Heart right ventricle (tissue), 16 donors: ENCODE data around the gene RPL32. TPM values are rescaled to one million over a fixed set of nuclear protein-coding genes. Genes with fewer than 3 reads are reported as not detected.

Experiments
- ATAC-seq, 8 donors: fragments of 200-7000 bp; cut with Tn5 transposase; one replicate each; pipeline ENCODE4 v1.9.1; 2020; ENCODE audit warnings: mild to moderate bottlenecking in 8 of 8, moderate library complexity in 8 of 8, moderate number of reproducible peaks in 1 of 8
- DNase-seq, 2 donors: peaks; one replicate each; pipeline ENCODE4 v3.0.0-alpha.2; 2020
- H3K27ac ChIP-seq, 10 donors: fragments of 200-600 bp; sonication (generic) in 2 of 10; one replicate each; pipeline versions ENCODE4 v1.5.0 to v1.8.0; 2020 to 2022; ENCODE audit warnings: mild to moderate bottlenecking in 3 of 10
- H3K27me3 ChIP-seq, 7 donors: fragments of 200-600 bp; one replicate each; pipeline ENCODE4 v1.8.0; 2021 to 2022; ENCODE audit warnings: mild to moderate bottlenecking in 2 of 7
- H3K36me3 ChIP-seq, 9 donors: fragments of 200-600 bp; sonication (generic) in 1 of 9; one replicate each; pipeline versions ENCODE4 v1.5.0 to v1.8.0; 2020 to 2022; ENCODE audit warnings: mild to moderate bottlenecking in 2 of 9
- H3K4me1 ChIP-seq, 9 donors: fragments of 200-600 bp; sonication (generic) in 1 of 9; one replicate each; pipeline versions ENCODE4 v1.5.0 to v1.8.0; 2020 to 2022; ENCODE audit warnings: mild to moderate bottlenecking in 4 of 9
- H3K4me3 ChIP-seq, 10 donors: fragments of 200-600 bp; sonication (generic) in 2 of 10; one replicate each; pipeline versions ENCODE4 v1.5.0 to v1.8.0; 2020 to 2022; ENCODE audit warnings: mild to moderate bottlenecking in 7 of 10, moderate library complexity in 2 of 10
- H3K9me3 ChIP-seq, 11 donors: fragments of 200-600 bp in 10 of 11; sonication (generic) in 2 of 11; one replicate each; pipeline versions ENCODE4 v1.5.0 to v1.8.0; 2013 to 2022; ENCODE audit warnings: mild to moderate bottlenecking in 2 of 11, control low read depth in 1 of 11, moderate library complexity in 1 of 11
- WGBS, 2 donors: extraction: QIAGEN DNeasy Blood & Tissue Kit; methylation state at CpG; one replicate each; pipeline ENCODE4 v1.1.7; 2013; ENCODE audit warnings: inconsistent platforms in 1 of 2; 5-methylcytosine and 5-hydroxymethylcytosine counted together
- intact Hi-C, 10 donors: fragments of 100-400 bp; cut with DNase I; formaldehyde crosslinking; loops; one replicate each; pipeline versions ENCODE4 v1.11.1 to v1.14.2; 2022
- polyA plus RNA-seq, 2 donors: library from polyadenylated mRNA; stranded (reverse); fragments of 200-250 nt; gene quantifications; one replicate each; pipeline ENCODE4 v1.2.3, GENCODE V29; 2013
- total RNA-seq, 10 donors: library from RNA; stranded (reverse); fragmentation: NEBNext Ultra II Directional in 3 of 10; extraction: Animal tissue kit (Norgen Biotek cat#: 25700) in 3 of 10; gene quantifications; one replicate each; pipeline versions ENCODE4 v1.2.1 to v1.2.4, GENCODE V29; 2021 to 2023
- TF ChIP-seq, protein P1 (sequence below), 9 donors: fragments of 200-600 bp; sonication (generic) in 2 of 9; IDR thresholded peaks; one replicate each; pipeline versions ENCODE4 v1.5.0 to v1.8.0; 2021 to 2022; ENCODE audit warnings: antibody characterized with exemption in 9 of 9, mild to moderate bottlenecking in 5 of 9, moderate library complexity in 1 of 9
- donor health status: Arrhythmogenic right ventricular cardiomyopathy.
- donor health status: ischemic (EF 13 %, LVEDD 7.1; RV severe dilation, severe dysfunction).
- donor health status: healthy with polysubstance abuse.
- donor health status: DM: no; HTN: yes; CAD: no.
- donor health status: DM: no; HTN: no; CAD: no.
- donor health status: ischemic (EF 25% LVEDD 6.9; RV normal size, moderate dysfunction).
- donor health status: ischemic (EF 25% LVEDD 5.7; RV mildly dilated, moderate dysfunction).
- donor health status: healthy.
- donor health status: DM: yes; HTN: yes; CAD: no.
- donor health status: Ischemic cardiomyopathy.
- donor health status: ischemic (EF 35%, LVEDD 5.7; RV mildly dilated, moderate dysfunction).
- donor health status: nonischemic (EF 11% LVEDD 7.7; RV severe dilation, severe dysfunction).
- donor health status: DM: yes; HTN: yes; CAD: no.
- donor health status: PGD.
- donor health status: ischemic (EF 29% LVEDD 5.4; RV normal size, mild dysfunction).
- donor health status: nonischemic (EF 23%, LVEDD 6.1; RV moderate dilation, normal function).

Gene RPL32
- total and polyA plus RNA-seq, 12 donors: 827 to 2,488 (median 909) TPM

DNA sequence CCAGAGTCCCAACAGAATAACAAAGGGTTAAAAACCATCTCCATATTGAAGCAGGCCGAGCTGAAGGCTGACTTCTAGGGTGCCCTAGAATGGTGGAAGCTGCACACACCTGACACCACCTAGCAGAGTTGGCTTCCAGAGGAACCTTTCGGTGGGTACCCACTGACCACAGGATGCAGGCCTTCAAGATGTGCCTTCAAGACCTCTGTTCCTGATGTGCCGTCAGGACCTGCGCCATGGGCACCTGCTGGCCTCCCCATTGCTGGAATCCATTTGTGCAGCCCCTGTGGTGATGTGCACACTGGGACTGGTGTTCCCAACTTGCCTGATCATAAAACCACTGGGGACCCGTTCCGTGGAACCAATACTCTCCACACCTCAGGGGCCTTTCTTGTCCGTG lies 35.7 kb upstream of the RPL32 start:
- intact Hi-C loops: no loop called here
- DNase-seq: no peak
- Histone ChIP-seq H3K36me3 (no peaks in the 10 kb centered on the region), H3K27me3 (peaks cover 0 to 14% (median 9%) of the 10 kb centered on the region in 7 donors), H3K27ac (no peak overlapping the region), H3K4me1 (peaks cover 0 to 12% (median 9%) of the 10 kb centered on the region in 9 donors), H3K9me3 (no peaks in the 10 kb centered on the region), H3K4me3 (no peak overlapping the region)
- no peak for ATAC-seq
- WGBS, 2 donors: 94 to 98% methylated on average over 7 of the region's 7 CpGs
- TF ChIP-seq, protein P1, sequence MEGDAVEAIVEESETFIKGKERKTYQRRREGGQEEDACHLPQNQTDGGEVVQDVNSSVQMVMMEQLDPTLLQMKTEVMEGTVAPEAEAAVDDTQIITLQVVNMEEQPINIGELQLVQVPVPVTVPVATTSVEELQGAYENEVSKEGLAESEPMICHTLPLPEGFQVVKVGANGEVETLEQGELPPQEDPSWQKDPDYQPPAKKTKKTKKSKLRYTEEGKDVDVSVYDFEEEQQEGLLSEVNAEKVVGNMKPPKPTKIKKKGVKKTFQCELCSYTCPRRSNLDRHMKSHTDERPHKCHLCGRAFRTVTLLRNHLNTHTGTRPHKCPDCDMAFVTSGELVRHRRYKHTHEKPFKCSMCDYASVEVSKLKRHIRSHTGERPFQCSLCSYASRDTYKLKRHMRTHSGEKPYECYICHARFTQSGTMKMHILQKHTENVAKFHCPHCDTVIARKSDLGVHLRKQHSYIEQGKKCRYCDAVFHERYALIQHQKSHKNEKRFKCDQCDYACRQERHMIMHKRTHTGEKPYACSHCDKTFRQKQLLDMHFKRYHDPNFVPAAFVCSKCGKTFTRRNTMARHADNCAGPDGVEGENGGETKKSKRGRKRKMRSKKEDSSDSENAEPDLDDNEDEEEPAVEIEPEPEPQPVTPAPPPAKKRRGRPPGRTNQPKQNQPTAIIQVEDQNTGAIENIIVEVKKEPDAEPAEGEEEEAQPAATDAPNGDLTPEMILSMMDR (IDR thresholded peaks at IDR 0.05): no peak

DNA sequence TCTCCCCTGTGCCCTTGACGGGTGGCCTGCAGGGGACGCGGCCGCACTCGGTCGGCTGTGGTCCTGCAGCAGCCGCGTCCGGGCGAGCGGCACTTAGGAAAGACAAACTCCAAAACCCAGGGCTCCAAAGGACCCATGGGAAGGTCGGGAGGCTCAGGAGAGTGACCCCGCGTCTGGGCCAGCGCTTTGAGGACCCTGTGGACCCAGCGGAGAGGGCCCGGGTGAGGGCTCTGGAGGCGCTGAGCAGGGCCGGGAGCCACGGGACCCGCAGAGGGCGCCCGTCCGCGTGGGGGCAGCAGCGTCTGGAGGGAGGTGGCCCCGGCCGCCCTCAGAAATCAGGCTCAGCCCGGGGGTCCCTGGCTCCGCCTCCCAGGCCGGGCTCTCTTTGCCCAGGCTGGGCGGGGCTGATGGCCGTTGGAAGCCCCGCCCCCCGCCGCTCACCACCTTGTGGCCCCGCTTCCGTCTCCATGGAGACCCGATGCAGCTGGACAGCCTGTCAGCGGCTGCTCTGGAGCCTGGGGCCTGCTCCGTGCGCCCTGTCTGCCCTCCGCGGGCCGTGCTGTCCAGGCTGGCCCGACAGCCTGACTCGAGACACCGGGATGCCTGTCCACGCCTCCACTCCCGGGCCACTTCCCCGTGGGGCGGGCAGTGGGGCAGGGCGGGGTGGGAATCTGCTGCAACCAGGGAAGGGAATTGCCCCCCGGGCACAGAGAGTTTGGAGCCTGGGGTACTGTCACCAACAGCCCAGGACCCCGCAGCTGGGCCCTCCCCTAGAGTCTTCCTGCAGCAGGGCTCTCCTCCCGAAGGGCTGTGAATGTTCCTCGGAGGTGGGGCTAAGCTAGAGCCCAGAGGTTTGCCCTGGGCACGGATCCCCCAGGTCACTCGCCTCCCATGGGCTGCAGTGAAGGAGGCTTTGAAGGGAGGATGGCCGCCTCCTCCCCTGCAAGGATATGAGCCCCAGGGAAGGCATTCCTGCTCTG lies 34.8 kb upstream of the RPL32 start:
- DNase-seq: peak in 1 of 2 donors; percentile 55
- TF ChIP-seq, protein P1 (IDR thresholded peaks at IDR 0.05): peak in 7 of 9 donors; percentile 24 to 53 (median 40)
- H3K4me1 ChIP-seq: peaks cover 0 to 12% (median 9%) of the 10 kb centered on the region in 9 donors
- H3K27ac ChIP-seq: no peak overlapping the region
- no peaks in the 10 kb centered on the region for H3K9me3 ChIP-seq
- peak; percentile 54 to 84 (median 74) for ATAC-seq
- intact Hi-C loops: no loop called here
- 22 to 23% methylated on average over 54 to 60 of the region's 60 CpGs for WGBS, 2 donors
- H3K4me3 ChIP-seq: peak overlapping the region in 8 of 10 donors; percentile 29 to 41 (median 38)
- no peaks in the 10 kb centered on the region for H3K36me3 ChIP-seq
- peaks cover 0 to 14% (median 9%) of the 10 kb centered on the region in 7 donors for H3K27me3 ChIP-seq

DNA sequence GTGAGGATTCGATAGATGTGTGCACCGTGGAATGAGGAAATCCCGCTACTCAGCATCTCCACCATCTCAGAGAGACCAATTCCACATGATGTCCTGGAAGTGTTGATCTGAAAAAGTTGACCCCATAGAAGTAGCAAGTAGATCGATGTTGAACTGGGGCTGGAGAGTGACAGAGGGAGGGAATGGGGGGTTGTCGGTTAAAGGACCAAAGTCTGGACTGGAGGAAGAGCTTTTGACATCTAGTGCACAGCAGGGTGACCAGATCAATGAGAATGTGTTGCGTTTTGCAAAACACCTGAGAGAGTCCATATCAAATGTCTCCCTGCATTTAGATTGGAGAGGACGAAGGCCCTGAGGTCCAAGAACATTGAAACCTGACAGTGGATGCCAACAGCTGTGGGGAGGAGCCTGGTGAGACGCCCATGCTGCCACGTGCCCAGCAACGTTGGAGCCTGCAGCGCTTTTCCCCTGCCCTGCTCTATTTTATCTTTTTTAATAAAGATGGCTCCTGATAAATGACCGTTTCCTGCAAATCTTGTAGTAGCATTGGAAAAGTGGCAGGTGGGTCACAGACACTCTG lies 30.1 kb upstream of the RPL32 start:
- WGBS, 2 donors: 80 to 85% methylated on average over 12 of the region's 12 CpGs
- Histone ChIP-seq H3K4me1 (peaks cover 0 to 24% (median 20%) of the 10 kb centered on the region in 9 donors), H3K9me3 (no peaks in the 10 kb centered on the region), H3K4me3 (no peak overlapping the region), H3K27ac (no peak overlapping the region), H3K27me3 (peaks cover 0 to 24% (median 10%) of the 10 kb centered on the region in 7 donors), H3K36me3 (no peaks in the 10 kb centered on the region)
- ATAC-seq (no peak), DNase-seq (no peak)
- intact Hi-C loops: loop anchor here in 1 of 10 donors (2.0 kb wide), 1 partner anchor 577 kb away; no protein-coding TSS in a partner anchor
- TF ChIP-seq, protein P1 (IDR thresholded peaks at IDR 0.05): no peak

DNA sequence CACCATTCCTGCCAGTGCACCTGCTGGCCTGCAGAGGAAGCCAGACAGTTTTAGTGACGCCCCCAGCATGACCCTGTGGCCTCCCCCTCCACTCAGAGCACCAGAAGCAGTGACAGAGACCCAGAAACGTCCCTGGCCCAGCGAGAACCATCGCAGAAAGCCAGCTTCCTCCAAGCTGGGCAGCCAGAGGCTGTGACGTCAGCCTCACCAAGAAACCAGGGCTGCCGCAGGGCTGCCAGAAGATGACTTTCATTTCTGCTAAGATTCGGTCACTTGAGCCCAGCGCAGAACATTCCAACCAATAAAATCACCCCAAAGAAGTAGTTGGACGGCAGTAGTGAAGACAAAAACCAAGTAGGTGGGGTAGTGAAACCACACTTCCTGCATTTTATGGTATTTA lies 29.6 kb upstream of the RPL32 start:
- Histone ChIP-seq H3K4me1 (peaks cover 0 to 18% (median 14%) of the 10 kb centered on the region in 9 donors), H3K9me3 (peaks cover 0 to under 1% (median 0%) of the 10 kb centered on the region in 11 donors), H3K27me3 (peaks cover 0 to 18% (median 6%) of the 10 kb centered on the region in 7 donors), H3K36me3 (no peaks in the 10 kb centered on the region), H3K27ac (no peak overlapping the region), H3K4me3 (no peak overlapping the region)
- intact Hi-C loops: loop anchor here in 1 of 10 donors (2.0 kb wide), 1 partner anchor 578 kb away; no protein-coding TSS in a partner anchor
- ATAC-seq (peak in 3 of 8 donors; percentile 3 to 34 (median 26)), DNase-seq (peak; percentile 42 to 43)
- WGBS, 2 donors: 67 to 75% methylated on average over 9 of the region's 9 CpGs
- TF ChIP-seq, protein P1 (IDR thresholded peaks at IDR 0.05): no peak
